Measurements from ENCODE around the gene ACTMAP. TPM values are rescaled to one million over a fixed set of nuclear protein-coding genes. Genes with fewer than 3 reads are reported as not detected.

ACTMAP gene
- total RNA-seq, 1 donor from 2014 or later: 24.6 TPM

GRCh38 chr19:40702337-40703012, 47.8 kb downstream of the ACTMAP start:
- peak; percentile 21 for TF ChIP-seq CTCF (IDR thresholded peaks at IDR 0.05; ENCODE audit: unreplicated experiment)
- Mint-ChIP-seq H3K27me3 (ENCODE audit: unreplicated experiment) (peaks cover 4% of the 10 kb centered on the region), H3K4me3 (ENCODE audit: unreplicated experiment) (peak overlapping the region; percentile 14), H3K36me3 (ENCODE audit: low read depth, unreplicated experiment) (peaks cover 11% of the 10 kb centered on the region), H3K4me1 (ENCODE audit: unreplicated experiment) (peaks cover 4% of the 10 kb centered on the region), H3K9me3 (ENCODE audit: unreplicated experiment) (no peaks in the 10 kb centered on the region), H3K27ac (ENCODE audit: unreplicated experiment) (no peak overlapping the region)
- peak; percentile 67 for DNase-seq (ENCODE audit: low spot score)

GRCh38 chr19:40701758-40702157, 48.5 kb downstream of the ACTMAP start:
- Mint-ChIP-seq H3K27ac (ENCODE audit: unreplicated experiment) (no peak overlapping the region), H3K4me1 (ENCODE audit: unreplicated experiment) (peaks cover 4% of the 10 kb centered on the region), H3K27me3 (ENCODE audit: unreplicated experiment) (peaks cover 4% of the 10 kb centered on the region), H3K4me3 (ENCODE audit: unreplicated experiment) (no peak overlapping the region), H3K36me3 (ENCODE audit: low read depth, unreplicated experiment) (peaks cover 11% of the 10 kb centered on the region), H3K9me3 (ENCODE audit: unreplicated experiment) (no peaks in the 10 kb centered on the region)
- no peak for DNase-seq (ENCODE audit: low spot score)
- no peak for TF ChIP-seq CTCF (IDR thresholded peaks at IDR 0.05; ENCODE audit: unreplicated experiment)

- peaks cover 4% of the 10 kb centered on the region for H3K4me1 Mint-ChIP-seq (ENCODE audit: unreplicated experiment)
- no peak overlapping the region for H3K27ac Mint-ChIP-seq (ENCODE audit: unreplicated experiment)
- no peak overlapping the region for H3K4me3 Mint-ChIP-seq (ENCODE audit: unreplicated experiment)
- peaks cover 11% of the 10 kb centered on the region for H3K36me3 Mint-ChIP-seq (ENCODE audit: low read depth, unreplicated experiment)
- H3K9me3 Mint-ChIP-seq (ENCODE audit: unreplicated experiment): no peaks in the 10 kb centered on the region
- peaks cover 4% of the 10 kb centered on the region for H3K27me3 Mint-ChIP-seq (ENCODE audit: unreplicated experiment)
- no peak for DNase-seq (ENCODE audit: low spot score)
- no peak for TF ChIP-seq CTCF (IDR thresholded peaks at IDR 0.05; ENCODE audit: unreplicated experiment)
These were observed 50.2 kb downstream of the ACTMAP start for GRCh38 chr19:40700083-40700482.

- Mint-ChIP-seq H3K27ac (ENCODE audit: unreplicated experiment) (no peak overlapping the region), H3K36me3 (ENCODE audit: low read depth, unreplicated experiment) (peaks cover 4% of the 10 kb centered on the region), H3K27me3 (ENCODE audit: unreplicated experiment) (peaks cover 13% of the 10 kb centered on the region), H3K9me3 (ENCODE audit: unreplicated experiment) (no peaks in the 10 kb centered on the region), H3K4me3 (ENCODE audit: unreplicated experiment) (no peak overlapping the region), H3K4me1 (ENCODE audit: unreplicated experiment) (no peaks in the 10 kb centered on the region)
- no peak for DNase-seq (ENCODE audit: low spot score)
- TF ChIP-seq CTCF (IDR thresholded peaks at IDR 0.05; ENCODE audit: unreplicated experiment): no peak
These were observed 53.3 kb downstream of the ACTMAP start for GRCh38 chr19:40697007-40697406.

- H3K9me3 Mint-ChIP-seq (ENCODE audit: unreplicated experiment): no peaks in the 10 kb centered on the region
- peaks cover 3% of the 10 kb centered on the region for H3K36me3 Mint-ChIP-seq (ENCODE audit: low read depth, unreplicated experiment)
- no peak overlapping the region for H3K27ac Mint-ChIP-seq (ENCODE audit: unreplicated experiment)
- no peak for DNase-seq (ENCODE audit: low spot score)
- peaks cover 13% of the 10 kb centered on the region for H3K27me3 Mint-ChIP-seq (ENCODE audit: unreplicated experiment)
- H3K4me1 Mint-ChIP-seq (ENCODE audit: unreplicated experiment): no peaks in the 10 kb centered on the region
- TF ChIP-seq CTCF (IDR thresholded peaks at IDR 0.05; ENCODE audit: unreplicated experiment): no peak
- no peak overlapping the region for H3K4me3 Mint-ChIP-seq (ENCODE audit: unreplicated experiment)
These were observed 54.4 kb downstream of the ACTMAP start for GRCh38 chr19:40695881-40696280.

Measured in endothelial cell (in vitro differentiated cells).